ENCODE results near the gene INO80C. TPM values are rescaled to one million over a fixed set of nuclear protein-coding genes. Genes with fewer than 3 reads are reported as not detected.

INO80C gene
- total RNA-seq, 1 donor from 2014 or later, result 24.6 TPM

- FAIRE-seq (peak; percentile 86), DNase-seq (ENCODE audit: low read depth) (peak; percentile 79)
- Mint-ChIP-seq H3K27ac (ENCODE audit: unreplicated experiment) (peak overlapping the region; percentile 86), H3K27me3 (ENCODE audit: low read depth, unreplicated experiment) (no peaks in the 10 kb centered on the region), H3K4me1 (ENCODE audit: low read depth, unreplicated experiment) (peaks cover 18% of the 10 kb centered on the region), H3K36me3 (ENCODE audit: low read depth, unreplicated experiment) (peaks cover 5% of the 10 kb centered on the region), H3K9me3 (ENCODE audit: unreplicated experiment) (no peaks in the 10 kb centered on the region), H3K4me3 (ENCODE audit: unreplicated experiment) (peak overlapping the region; percentile 17)
- TF ChIP-seq EZH2 (IDR thresholded peaks at IDR 0.05; ENCODE audit: insufficient read depth, low read length), result no peak
- TF ChIP-seq, protein P1, sequence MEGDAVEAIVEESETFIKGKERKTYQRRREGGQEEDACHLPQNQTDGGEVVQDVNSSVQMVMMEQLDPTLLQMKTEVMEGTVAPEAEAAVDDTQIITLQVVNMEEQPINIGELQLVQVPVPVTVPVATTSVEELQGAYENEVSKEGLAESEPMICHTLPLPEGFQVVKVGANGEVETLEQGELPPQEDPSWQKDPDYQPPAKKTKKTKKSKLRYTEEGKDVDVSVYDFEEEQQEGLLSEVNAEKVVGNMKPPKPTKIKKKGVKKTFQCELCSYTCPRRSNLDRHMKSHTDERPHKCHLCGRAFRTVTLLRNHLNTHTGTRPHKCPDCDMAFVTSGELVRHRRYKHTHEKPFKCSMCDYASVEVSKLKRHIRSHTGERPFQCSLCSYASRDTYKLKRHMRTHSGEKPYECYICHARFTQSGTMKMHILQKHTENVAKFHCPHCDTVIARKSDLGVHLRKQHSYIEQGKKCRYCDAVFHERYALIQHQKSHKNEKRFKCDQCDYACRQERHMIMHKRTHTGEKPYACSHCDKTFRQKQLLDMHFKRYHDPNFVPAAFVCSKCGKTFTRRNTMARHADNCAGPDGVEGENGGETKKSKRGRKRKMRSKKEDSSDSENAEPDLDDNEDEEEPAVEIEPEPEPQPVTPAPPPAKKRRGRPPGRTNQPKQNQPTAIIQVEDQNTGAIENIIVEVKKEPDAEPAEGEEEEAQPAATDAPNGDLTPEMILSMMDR (IDR thresholded peaks at IDR 0.05; ENCODE audit: insufficient read depth, low read depth, low read length), result no peak
- Histone ChIP-seq H3K27me3 (ENCODE audit: insufficient read depth, low read length) (no peaks in the 10 kb centered on the region), H3K9me3 (ENCODE audit: insufficient read depth, low read depth, low read length) (no peaks in the 10 kb centered on the region), H3K4me1 (ENCODE audit: insufficient read depth, low read length) (peaks cover 30% of the 10 kb centered on the region), H3K9ac (ENCODE audit: low read length) (peak overlapping the region; percentile 68), H2AFZ (ENCODE audit: low read depth, low read length) (no peak overlapping the region), H4K20me1 (ENCODE audit: insufficient read depth, low read length) (no peaks in the 10 kb centered on the region), H3K4me2 (ENCODE audit: low read length) (peak overlapping the region; percentile 66), H3K36me3 (ENCODE audit: insufficient read depth, low read length) (no peaks in the 10 kb centered on the region), H3K4me3 (ENCODE audit: insufficient read depth, low read depth, low read length) (peak overlapping the region; percentile 32), H3K27ac (ENCODE audit: low read depth, low read length) (peak overlapping the region; percentile 94), H3K79me2 (ENCODE audit: insufficient read depth, low read length) (peaks cover 39% of the 10 kb centered on the region)
Measured at GRCh38 chr18:35478520-35479435, 19.0 kb downstream of the INO80C start.

DNA sequence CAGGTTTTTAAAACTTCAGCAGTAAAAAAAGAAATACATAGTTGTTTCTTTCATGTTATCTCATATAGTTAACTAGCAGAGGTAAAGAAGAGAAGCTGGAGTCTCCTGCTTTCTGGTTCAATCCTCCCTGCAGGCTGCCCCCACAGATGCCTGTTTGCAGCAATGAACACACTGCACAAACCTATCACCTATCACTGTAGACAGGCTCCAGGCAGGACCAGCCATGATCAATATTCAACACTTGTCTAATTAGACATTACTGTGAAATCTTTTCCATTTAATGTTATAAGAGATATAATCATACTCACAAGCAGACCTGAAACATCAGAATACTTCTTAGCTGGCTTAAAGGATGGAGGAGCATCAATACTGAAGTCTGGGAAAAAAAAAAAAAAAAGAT, 19.8 kb downstream of the INO80C start:
- Histone ChIP-seq H3K27me3 (ENCODE audit: insufficient read depth, low read length) (no peaks in the 10 kb centered on the region), H3K4me3 (ENCODE audit: insufficient read depth, low read depth, low read length) (peak overlapping the region; percentile 32), H3K9ac (ENCODE audit: low read length) (peak overlapping the region; percentile 68), H3K4me1 (ENCODE audit: insufficient read depth, low read length) (peaks cover 30% of the 10 kb centered on the region), H3K27ac (ENCODE audit: low read depth, low read length) (peak overlapping the region; percentile 94), H3K4me2 (ENCODE audit: low read length) (peak overlapping the region; percentile 66), H3K36me3 (ENCODE audit: insufficient read depth, low read length) (no peaks in the 10 kb centered on the region), H3K9me3 (ENCODE audit: insufficient read depth, low read depth, low read length) (no peaks in the 10 kb centered on the region), H4K20me1 (ENCODE audit: insufficient read depth, low read length) (no peaks in the 10 kb centered on the region), H3K79me2 (ENCODE audit: insufficient read depth, low read length) (peaks cover 39% of the 10 kb centered on the region), H2AFZ (ENCODE audit: low read depth, low read length) (no peak overlapping the region)
- TF ChIP-seq, protein P1 (IDR thresholded peaks at IDR 0.05; ENCODE audit: insufficient read depth, low read depth, low read length), result no peak
- TF ChIP-seq EZH2 (IDR thresholded peaks at IDR 0.05; ENCODE audit: insufficient read depth, low read length), result no peak
- DNase-seq (ENCODE audit: low read depth) (no peak), FAIRE-seq (no peak)
- Mint-ChIP-seq H3K27me3 (ENCODE audit: low read depth, unreplicated experiment) (no peaks in the 10 kb centered on the region), H3K4me1 (ENCODE audit: low read depth, unreplicated experiment) (peaks cover 18% of the 10 kb centered on the region), H3K36me3 (ENCODE audit: low read depth, unreplicated experiment) (peaks cover 6% of the 10 kb centered on the region), H3K27ac (ENCODE audit: unreplicated experiment) (peak overlapping the region; percentile 19), H3K9me3 (ENCODE audit: unreplicated experiment) (no peaks in the 10 kb centered on the region), H3K4me3 (ENCODE audit: unreplicated experiment) (no peak overlapping the region)

DNA sequence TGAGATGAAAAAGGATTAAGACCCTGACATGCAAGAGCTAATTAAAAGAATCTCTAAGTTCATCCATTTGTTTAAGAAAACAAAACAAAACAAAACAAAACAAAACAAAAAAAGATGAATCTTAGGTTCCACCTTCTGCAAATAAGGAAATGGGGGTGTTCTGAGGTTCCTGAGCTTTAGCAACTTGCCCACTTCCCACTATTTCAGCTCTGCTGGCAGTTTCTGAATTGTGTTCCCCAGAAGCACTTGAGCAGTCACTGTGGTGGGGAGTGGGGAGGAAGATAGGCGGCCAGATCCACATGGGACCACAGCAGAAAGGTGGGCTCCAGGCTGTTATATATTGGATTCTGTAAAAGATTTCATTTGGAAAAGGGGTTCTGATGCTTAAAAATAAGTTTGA, 20.3 kb downstream of the INO80C start:
- Mint-ChIP-seq H3K4me3 (ENCODE audit: unreplicated experiment) (peak overlapping the region; percentile 17), H3K27me3 (ENCODE audit: low read depth, unreplicated experiment) (no peaks in the 10 kb centered on the region), H3K27ac (ENCODE audit: unreplicated experiment) (no peak overlapping the region), H3K36me3 (ENCODE audit: low read depth, unreplicated experiment) (peaks cover 8% of the 10 kb centered on the region), H3K9me3 (ENCODE audit: unreplicated experiment) (no peaks in the 10 kb centered on the region), H3K4me1 (ENCODE audit: low read depth, unreplicated experiment) (peaks cover 18% of the 10 kb centered on the region)
- peak overlapping the region; percentile 66 for H3K4me2 ChIP-seq (ENCODE audit: low read length)
- H3K79me2 ChIP-seq (ENCODE audit: insufficient read depth, low read length), result peaks cover 39% of the 10 kb centered on the region
- H3K27me3 ChIP-seq (ENCODE audit: insufficient read depth, low read length), result no peaks in the 10 kb centered on the region
- peak overlapping the region; percentile 68 for H3K9ac ChIP-seq (ENCODE audit: low read length)
- FAIRE-seq (no peak), DNase-seq (ENCODE audit: low read depth) (no peak)
- no peaks in the 10 kb centered on the region for H3K36me3 ChIP-seq (ENCODE audit: insufficient read depth, low read length)
- TF ChIP-seq EZH2 (IDR thresholded peaks at IDR 0.05; ENCODE audit: insufficient read depth, low read length), result no peak
- TF ChIP-seq, protein P1 (IDR thresholded peaks at IDR 0.05; ENCODE audit: insufficient read depth, low read depth, low read length), result no peak
- no peaks in the 10 kb centered on the region for H3K9me3 ChIP-seq (ENCODE audit: insufficient read depth, low read depth, low read length)
- H2AFZ ChIP-seq (ENCODE audit: low read depth, low read length), result no peak overlapping the region
- peak overlapping the region; percentile 94 for H3K27ac ChIP-seq (ENCODE audit: low read depth, low read length)
- peak overlapping the region; percentile 32 for H3K4me3 ChIP-seq (ENCODE audit: insufficient read depth, low read depth, low read length)
- H3K4me1 ChIP-seq (ENCODE audit: insufficient read depth, low read length), result peaks cover 30% of the 10 kb centered on the region
- H4K20me1 ChIP-seq (ENCODE audit: insufficient read depth, low read length), result no peaks in the 10 kb centered on the region

All from astrocyte (in vitro differentiated cells and primary cell).